GM19023 (cell line): Measurements from ENCODE around the gene ATOH7.
"Not testable (repeated sequence)": the region's sequence is repeated elsewhere in the genome, so short reads cannot be mapped to it uniquely, and the experiment has no call there.

Source experiments
- ATAC-seq: cut with Tn5 transposase; IDR thresholded peaks from one replicate; pipeline ENCODE4 v1.9.1; 2021; ENCODE audit warnings: mild to moderate bottlenecking, moderate library complexity; ENCODE audit not compliant: unreplicated experiment

Gene ATOH7

GRCh38 chr10:68238371-68238770 is 6.5 kb upstream of the ATOH7 start:
- ATAC-seq = no peak

- no peak for ATAC-seq
Observed at GRCh38 chr10:68237173-68237572, 5.3 kb upstream of the ATOH7 start.

GRCh38 chr10:68235581-68235980 is 3.7 kb upstream of the ATOH7 start:
- no peak for ATAC-seq

- no peak for ATAC-seq
Observed at GRCh38 chr10:68235111-68235510, 3.2 kb upstream of the ATOH7 start.

GRCh38 chr10:68233046-68233445 is 1.1 kb upstream of the ATOH7 start:
- no peak for ATAC-seq

- ATAC-seq = peak; percentile 91
Observed at GRCh38 chr10:68231106-68231816, 652 bp downstream of the ATOH7 start.

GRCh38 chr10:68230268-68230667 is 1.6 kb downstream of the ATOH7 start:
- ATAC-seq = no peak

- ATAC-seq = no peak
Observed at GRCh38 chr10:68224810-68225209, 7.1 kb downstream of the ATOH7 start.

- ATAC-seq = no peak
Observed at GRCh38 chr10:68223535-68224165, 8.3 kb downstream of the ATOH7 start.

- no peak for ATAC-seq
Observed at GRCh38 chr10:68222391-68222790, 9.5 kb downstream of the ATOH7 start.

GRCh38 chr10:68221196-68221595 is 10.7 kb downstream of the ATOH7 start:
- ATAC-seq = no peak

- no peak for ATAC-seq
Observed at GRCh38 chr10:68218786-68219185, 13.1 kb downstream of the ATOH7 start.

- ATAC-seq = no peak
Observed at GRCh38 chr10:68212721-68213352, 19.1 kb downstream of the ATOH7 start.

- no peak for ATAC-seq
Observed at GRCh38 chr10:68211669-68212068, 20.2 kb downstream of the ATOH7 start.

GRCh38 chr10:68208424-68209042 is 23.4 kb downstream of the ATOH7 start:
- no peak for ATAC-seq

- ATAC-seq = no peak
Observed at GRCh38 chr10:68202960-68203353, 29.0 kb downstream of the ATOH7 start.

GRCh38 chr10:68196701-68197100 is 35.2 kb downstream of the ATOH7 start:
- ATAC-seq = no peak

- not testable (repeated sequence) for ATAC-seq
Observed at GRCh38 chr10:68195776-68196175, 36.1 kb downstream of the ATOH7 start.

- no peak for ATAC-seq
Observed at GRCh38 chr10:68194290-68194689, 37.6 kb downstream of the ATOH7 start.

GRCh38 chr10:68192113-68192512 is 39.8 kb downstream of the ATOH7 start:
- no peak for ATAC-seq

- no peak for ATAC-seq
Observed at GRCh38 chr10:68188835-68189234, 43.1 kb downstream of the ATOH7 start.

GRCh38 chr10:68185085-68185484 is 46.8 kb downstream of the ATOH7 start:
- ATAC-seq = no peak
